ENCODE data around the gene ZBTB2.
"Not testable (repeated sequence)": the region's sequence is repeated elsewhere in the genome, so short reads cannot be mapped to it uniquely, and the experiment has no call there.

Gene ZBTB2

DNA sequence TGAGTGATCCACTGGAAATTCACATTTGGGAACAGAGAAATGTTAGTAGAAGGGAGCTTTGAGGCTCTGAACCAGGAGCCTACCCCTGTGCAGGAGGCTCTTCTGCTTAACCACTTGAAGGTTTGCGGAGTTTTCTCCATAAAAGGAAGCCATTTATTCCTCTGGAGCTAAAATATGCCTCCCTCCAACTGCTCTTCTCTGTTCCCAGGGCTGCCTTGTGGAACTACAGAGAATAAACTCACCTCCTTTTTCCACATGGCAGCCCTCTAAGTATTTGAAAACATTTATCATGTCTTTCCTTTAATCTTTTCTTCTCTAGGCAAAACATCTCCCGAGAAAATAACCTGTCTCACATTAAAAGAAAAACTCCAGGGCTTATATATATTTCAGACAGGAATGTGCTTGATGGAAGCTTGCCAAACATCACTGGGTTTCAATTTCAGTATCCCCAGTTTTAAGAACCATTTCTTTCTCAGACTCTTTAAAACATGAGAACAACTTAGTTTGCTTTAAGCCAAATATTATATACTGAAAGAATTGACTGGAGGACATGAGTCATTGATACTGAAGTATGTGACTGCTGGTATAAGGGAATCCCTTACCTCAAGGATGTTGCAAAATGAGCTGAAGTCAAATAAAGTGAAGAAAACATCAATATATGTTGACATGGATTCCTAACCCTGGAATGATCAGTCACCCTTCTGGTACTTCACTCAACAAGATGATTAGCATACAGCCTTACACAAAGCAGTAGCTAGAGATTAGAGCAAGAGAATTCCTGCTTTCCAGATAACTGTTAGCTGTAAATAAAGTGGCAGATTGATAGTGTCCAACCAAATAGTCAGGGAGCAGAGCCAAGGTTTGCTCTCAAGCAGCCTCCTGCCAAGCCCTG, 74.0 kb downstream of the ZBTB2 start:
- no peak overlapping the region for H3K27ac ChIP-seq
- no peak for TF ChIP-seq ZFX (IDR thresholded peaks at IDR 0.05)
- TF ChIP-seq CTCF (conservative IDR thresholded peaks at IDR 0.05): no peak

DNA sequence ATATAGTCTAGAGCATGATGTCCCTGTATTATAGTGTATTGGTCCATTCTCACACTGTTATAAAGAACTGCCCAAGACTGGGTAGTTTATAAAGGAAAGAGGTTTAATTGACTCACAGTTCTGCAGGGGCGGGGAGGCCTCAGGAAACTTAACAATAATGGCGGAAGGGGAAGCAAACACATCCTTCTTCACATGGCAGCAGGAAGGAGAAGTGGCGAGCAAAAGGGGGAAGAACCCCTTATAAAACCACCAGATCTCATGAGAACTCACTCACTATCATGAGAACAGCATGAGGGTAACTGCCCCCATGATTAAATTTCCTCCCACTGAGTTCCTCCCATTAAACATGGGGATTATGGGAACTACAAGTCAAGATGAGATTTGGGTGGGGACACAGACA, 75.7 kb downstream of the ZBTB2 start:
- not testable (repeated sequence) for H3K27ac ChIP-seq
